Stimulated activated CD4-positive, alpha-beta T cell treated with anti-CD3 and anti-CD28 coated beads, Interleukin-4, amount 100 ng/mL, for 4 hours (primary cell): ENCODE results near the gene IFIT1B.
"Not testable (repeated sequence)": the region's sequence is repeated elsewhere in the genome, so short reads cannot be mapped to it uniquely, and the experiment has no call there.

Experiments
- DNase-seq, 2 experiments: peaks; one replicate each; pipeline ENCODE4 v3.0.0-alpha.2; 2020

IFIT1B gene

GRCh38 chr10:89377705-89378637 lies at the start of gene IFIT1B:
TSS of gene IFIT1B (plus strand) at chr10:89378056. CDS start at chr10:89378136, 80 bp downstream.
- DNase-seq: no peak

GRCh38 chr10:89329151-89329550 lies 48.7 kb upstream of the IFIT1B start:
- no peak for DNase-seq

GRCh38 chr10:89330014-89330413 lies 47.8 kb upstream of the IFIT1B start:
- not testable (repeated sequence) for DNase-seq

GRCh38 chr10:89330537-89331212 lies 47.2 kb upstream of the IFIT1B start:
- no peak for DNase-seq

GRCh38 chr10:89331487-89332122 lies 46.3 kb upstream of the IFIT1B start:
- not testable (repeated sequence) for DNase-seq

- peak in 1 of 2 experiments; percentile 49 for DNase-seq
Observed at GRCh38 chr10:89332123-89332633, 45.7 kb upstream of the IFIT1B start.

GRCh38 chr10:89335226-89335625 lies 42.6 kb upstream of the IFIT1B start:
- DNase-seq: no peak

GRCh38 chr10:89336241-89336640 lies 41.6 kb upstream of the IFIT1B start:
- no peak for DNase-seq

- peak in 1 of 2 experiments; percentile 50 for DNase-seq
Observed at GRCh38 chr10:89337484-89337883, 40.4 kb upstream of the IFIT1B start.

GRCh38 chr10:89338713-89339112 lies 39.1 kb upstream of the IFIT1B start:
- no peak for DNase-seq

GRCh38 chr10:89339875-89340274 lies 38.0 kb upstream of the IFIT1B start:
- no peak for DNase-seq

- DNase-seq: no peak
Observed at GRCh38 chr10:89341649-89342048, 36.2 kb upstream of the IFIT1B start.

- DNase-seq: no peak
Observed at GRCh38 chr10:89342206-89342958, 35.5 kb upstream of the IFIT1B start.

GRCh38 chr10:89343089-89343767 lies 34.6 kb upstream of the IFIT1B start:
- no peak for DNase-seq

GRCh38 chr10:89344156-89344555 lies 33.7 kb upstream of the IFIT1B start:
- DNase-seq: no peak

GRCh38 chr10:89345367-89346000 lies 32.4 kb upstream of the IFIT1B start:
- no peak for DNase-seq

- DNase-seq: no peak
Observed at GRCh38 chr10:89346405-89347254, 31.2 kb upstream of the IFIT1B start.

- DNase-seq: no peak
Observed at GRCh38 chr10:89347701-89348457, 30.0 kb upstream of the IFIT1B start.

GRCh38 chr10:89348481-89348880 lies 29.4 kb upstream of the IFIT1B start:
- DNase-seq: no peak

- DNase-seq: no peak
Observed at GRCh38 chr10:89348975-89349374, 28.9 kb upstream of the IFIT1B start.
